SIG-M5 treated with dmso at 0.1 percent for 504 hours (cell line): Measurements from ENCODE around the gene L3HYPDH.
"Not testable (repeated sequence)": the region's sequence is repeated elsewhere in the genome, so short reads cannot be mapped to it uniquely, and the experiment has no call there.

ENCODE experiments used
- DNase-seq: peaks from one replicate; lab custom pipeline; 2025; ENCODE audit not compliant: unreplicated experiment; lab: John Stamatoyannopoulos, UW

L3HYPDH gene

GRCh38 chr14:59480166-59480565 is 4.0 kb downstream of the L3HYPDH start:
- no peak for DNase-seq

- no peak for DNase-seq
Measured at GRCh38 chr14:59478540-59478939, 5.7 kb downstream of the L3HYPDH start.

GRCh38 chr14:59475709-59476108 is 8.5 kb downstream of the L3HYPDH start:
- no peak for DNase-seq

DNA sequence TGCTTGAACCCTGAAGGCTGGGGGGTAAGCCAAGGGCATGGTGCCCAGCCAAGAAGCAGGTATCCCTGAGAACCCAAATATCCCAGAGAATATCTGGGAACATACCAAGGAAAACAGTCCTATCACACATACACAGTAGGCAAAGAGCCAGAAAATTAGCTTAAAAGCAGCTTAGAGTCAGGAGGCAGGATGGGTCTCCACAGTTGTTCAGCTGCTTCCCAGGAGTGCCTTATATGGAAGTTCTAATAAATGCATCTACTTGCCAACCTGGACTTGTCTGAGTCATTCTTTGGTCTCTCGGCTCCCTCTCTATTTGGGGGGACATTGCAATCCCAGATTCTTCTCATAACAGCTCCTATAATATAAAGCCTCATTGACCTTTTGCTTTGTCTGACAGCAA is 10.0 kb downstream of the L3HYPDH start:
- no peak for DNase-seq

- no peak for DNase-seq
Measured at GRCh38 chr14:59465316-59466135, 18.7 kb downstream of the L3HYPDH start, which contains the start of gene GPR135. Gene GPR135, minus strand, starts transcription at chr14:59465380. Its CDS starts 154 bp downstream, at chr14:59465226.

DNA sequence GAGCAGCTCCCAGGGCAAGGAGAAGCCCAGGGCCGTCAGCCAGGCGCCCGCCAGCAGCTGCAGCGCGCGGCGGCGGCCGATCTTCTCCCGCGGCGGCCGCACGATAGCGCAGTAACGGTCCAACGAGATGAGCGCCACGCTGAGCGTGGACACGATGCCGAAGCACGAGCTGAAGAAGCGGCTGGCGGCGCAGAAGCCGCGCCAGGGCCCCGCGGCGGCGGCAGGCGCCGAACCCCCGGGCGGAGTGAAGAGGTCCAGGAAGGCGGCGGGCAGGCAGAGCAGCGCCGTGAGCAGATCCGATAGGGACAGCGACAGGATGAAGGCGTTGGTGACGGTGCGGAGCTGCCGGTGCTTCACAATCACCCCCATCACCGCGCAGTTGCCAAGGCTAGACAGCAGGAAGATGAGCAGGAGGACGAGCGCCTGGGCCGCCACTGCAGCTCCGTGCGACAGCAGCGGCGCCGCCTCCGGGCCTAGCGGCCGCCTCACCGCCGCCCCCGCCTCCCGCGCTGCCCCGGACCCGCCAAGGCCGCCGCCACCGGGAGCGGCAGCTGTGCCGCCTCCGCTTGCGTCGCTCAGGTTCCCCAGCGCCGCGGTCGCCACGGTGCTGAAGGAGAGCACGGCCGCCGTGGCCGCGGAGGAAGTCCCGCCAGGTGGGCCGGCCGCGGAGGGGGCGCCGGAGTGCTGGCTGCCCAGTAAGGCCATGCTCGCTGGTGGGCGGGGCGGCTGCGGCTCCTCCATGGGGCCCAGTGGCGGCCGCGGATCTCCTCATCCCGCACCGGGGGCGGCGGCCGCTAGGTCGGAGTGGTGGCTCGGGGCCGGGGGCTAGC is 19.5 kb downstream of the L3HYPDH start:
- DNase-seq: no peak

GRCh38 chr14:59463787-59464485 is 20.3 kb downstream of the L3HYPDH start:
- DNase-seq: no peak

GRCh38 chr14:59461891-59462290 is 22.3 kb downstream of the L3HYPDH start:
- DNase-seq: no peak

DNA sequence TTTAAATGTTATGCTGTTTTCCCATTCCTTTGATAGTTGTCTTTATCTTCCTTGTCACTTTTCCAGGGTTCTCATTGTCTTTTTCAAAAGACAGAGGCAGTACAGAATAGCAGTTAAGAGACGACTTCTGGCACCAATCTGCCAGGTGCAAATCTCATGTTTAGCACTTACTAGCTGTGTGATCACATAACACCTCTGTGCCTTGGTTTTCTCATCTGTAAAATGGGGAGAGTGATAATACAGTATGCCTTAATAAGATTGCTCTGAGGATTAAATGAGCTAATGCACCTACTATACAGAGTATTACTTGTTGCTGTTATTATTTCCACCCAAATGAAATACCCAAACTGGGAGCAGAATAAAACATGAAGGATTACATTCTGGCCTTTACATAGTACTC is 23.8 kb downstream of the L3HYPDH start:
- DNase-seq: no peak

GRCh38 chr14:59458486-59458885 is 25.7 kb downstream of the L3HYPDH start:
- no peak for DNase-seq

DNA sequence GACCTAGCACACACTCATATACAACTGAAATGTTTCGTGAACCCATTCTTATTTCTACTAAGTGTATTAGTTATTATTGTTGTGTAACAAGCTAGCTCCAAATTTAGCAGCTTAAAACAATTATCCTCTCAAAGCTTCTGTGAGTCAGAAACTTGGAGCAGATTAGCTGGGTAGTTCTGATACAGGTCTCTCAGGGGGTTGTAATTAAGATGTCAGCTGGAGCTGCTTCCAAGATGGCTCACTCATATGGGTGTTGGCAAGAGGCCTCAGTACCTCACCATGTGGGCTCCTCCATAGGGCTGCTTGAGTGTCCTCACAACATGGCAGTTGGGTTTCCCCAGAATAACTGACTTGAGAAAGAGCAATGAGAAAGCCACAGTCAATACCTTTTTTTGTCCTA is 28.8 kb downstream of the L3HYPDH start:
- no peak for DNase-seq

DNA sequence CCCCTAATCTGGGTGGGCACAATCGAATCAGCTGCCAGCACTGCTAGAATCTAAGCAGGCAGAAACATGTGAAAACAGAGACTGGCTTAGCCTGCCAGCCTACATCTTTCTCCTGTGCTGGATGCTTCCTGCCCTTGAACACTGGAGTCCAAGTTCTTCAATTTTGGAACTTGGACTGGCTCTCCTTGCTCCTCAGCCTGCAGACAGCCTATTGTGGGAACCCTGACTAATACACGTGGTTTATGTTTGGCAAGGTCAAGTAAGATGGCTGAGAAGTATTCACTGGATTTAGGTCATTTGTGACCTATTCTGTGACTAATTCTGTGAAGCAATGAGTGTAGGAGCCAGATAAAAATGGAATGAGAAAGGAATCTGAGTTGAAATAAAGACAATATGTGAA is 30.1 kb downstream of the L3HYPDH start:
- no peak for DNase-seq

GRCh38 chr14:59451849-59452248 is 32.4 kb downstream of the L3HYPDH start:
- DNase-seq: no peak

DNA sequence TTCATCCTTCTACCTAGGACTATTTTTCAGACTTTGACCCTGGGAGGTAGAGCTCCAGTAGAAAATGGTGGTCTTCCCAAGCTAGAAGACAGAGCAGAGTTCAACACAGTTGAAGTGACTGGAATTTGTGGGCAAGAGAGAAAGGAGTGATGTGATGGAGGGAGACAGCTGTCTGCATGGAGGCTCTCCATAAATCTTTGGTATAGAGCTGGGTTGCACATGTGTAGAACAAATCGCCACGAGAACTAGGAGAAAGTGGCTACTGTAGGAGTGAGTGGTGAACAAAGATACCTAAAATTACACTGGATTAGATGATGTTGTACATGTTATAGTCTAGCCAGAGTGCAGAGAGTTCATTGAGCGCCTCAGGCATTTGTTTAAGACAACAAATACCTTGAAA is 33.5 kb downstream of the L3HYPDH start:
- no peak for DNase-seq

DNA sequence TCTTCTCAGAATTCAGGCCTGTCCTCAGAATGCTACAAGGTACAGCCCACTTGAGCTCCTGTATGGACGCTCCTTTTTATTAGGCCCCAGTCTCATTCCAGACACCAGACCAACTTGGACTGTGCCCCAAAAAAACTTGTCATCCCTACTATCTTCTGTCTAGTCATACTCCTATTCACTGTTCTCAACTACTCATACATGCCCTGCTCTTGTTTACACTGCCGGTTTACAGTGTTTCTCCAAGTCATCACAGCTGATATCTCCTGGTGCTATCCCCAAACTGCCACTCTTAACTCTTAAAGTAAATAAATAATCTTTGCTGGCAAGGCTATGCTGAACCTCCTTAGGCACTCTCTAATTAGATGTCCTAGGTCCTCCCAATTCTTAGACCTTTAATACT is 35.5 kb downstream of the L3HYPDH start:
- DNase-seq: not testable (repeated sequence)

DNA sequence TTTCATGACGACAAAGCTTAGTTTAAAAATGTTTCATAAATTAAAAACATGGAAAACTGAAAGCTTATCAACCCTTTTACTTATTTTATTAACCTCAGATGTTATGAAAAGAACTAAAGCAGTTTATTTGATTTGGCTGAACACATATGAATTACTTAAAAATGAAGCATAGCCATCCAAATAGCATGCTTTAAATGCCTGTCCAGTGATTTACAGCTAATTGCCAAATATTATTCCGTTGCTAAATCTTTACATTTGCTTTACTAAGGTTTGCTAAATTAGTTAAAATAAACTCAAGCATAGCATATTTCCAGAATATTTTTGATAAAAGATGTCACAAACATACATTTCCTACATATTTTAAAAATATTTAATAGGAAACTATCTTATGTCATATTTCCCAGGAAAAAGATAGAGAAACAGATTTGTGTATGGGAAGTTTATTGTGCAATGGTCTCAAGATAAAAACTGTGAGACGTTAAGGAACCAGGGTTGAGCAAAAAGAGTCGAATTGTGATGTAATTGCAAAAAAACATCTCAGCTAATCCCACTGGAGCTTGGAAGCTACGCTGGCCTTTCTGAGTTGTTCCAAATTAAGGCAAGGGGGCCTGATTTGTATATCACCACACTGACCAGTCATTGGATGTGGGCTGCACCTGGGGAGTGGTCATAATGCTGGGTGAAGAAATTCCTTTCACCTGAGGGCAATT is 44.8 kb downstream of the L3HYPDH start:
- DNase-seq: no peak

- no peak for DNase-seq
Measured at GRCh38 chr14:59438195-59438647, 46.0 kb downstream of the L3HYPDH start.

DNA sequence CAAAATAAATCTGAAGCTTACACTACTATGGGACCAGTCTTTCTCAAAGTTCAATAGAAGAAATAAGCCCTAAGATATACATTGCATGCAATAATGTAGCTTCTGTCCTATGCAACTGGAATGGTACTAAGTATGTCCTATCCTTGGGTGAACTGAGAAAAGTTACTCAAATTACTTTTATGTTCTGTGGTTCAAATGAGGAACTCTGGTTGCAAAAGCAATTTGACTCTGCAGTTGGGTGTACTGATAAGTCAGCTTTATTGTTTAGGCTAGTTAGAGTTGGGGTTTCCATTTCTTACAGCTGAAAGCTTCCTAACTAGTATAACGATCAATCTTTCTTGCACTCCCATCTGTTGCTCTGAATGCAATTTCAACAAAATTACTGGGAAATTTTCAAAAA is 48.2 kb downstream of the L3HYPDH start:
- DNase-seq: peak; percentile 36

- no peak for DNase-seq
Measured at GRCh38 chr14:59435101-59435500, 49.1 kb downstream of the L3HYPDH start.

DNA sequence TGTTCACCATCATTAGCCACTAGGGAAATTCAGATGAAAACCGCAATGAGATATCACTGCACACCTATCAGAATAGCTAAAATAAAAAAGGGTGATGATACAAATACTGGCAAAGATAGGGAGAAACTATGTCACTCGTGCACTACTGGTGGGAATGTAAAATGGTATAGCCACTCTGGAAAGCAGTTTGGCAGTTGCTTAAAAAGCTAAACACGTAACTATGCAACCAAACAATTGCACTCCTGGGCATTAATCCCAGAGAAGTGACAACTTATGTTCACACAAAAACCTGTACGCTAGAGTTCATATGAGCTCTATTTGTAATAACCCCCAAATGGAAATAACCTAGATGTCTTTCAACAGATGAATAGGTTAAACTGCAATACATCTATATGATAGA is 54.4 kb downstream of the L3HYPDH start:
- no peak for DNase-seq

DNA sequence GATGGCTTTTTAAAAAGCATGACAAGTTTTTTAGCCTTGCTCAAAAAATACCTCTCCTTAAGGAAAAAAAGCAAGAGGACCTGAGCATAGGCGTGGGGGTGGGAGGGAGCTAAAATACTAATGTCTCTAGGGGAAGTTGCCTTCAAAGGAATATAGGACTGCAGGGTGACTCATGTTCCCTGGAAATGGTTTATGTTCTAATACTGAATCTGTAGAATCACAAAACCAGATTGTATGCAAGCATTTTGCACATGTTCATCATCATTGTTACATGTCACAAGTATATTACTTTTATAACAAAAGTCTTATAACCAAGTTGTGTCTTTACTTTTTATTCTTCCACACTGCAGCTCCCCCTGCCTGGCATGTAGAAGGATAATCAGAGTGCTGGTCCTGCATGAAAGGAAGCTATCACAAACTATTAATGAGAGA is 55.6 kb downstream of the L3HYPDH start:
- no peak for DNase-seq
